NCI-H446 treated with DMSO at 0.1 percent for 48 hours (cell line): ENCODE data around the gene GPC6.

Experiments
- DNase-seq: peaks from one replicate; lab custom pipeline; 2025; lab: John Stamatoyannopoulos, UW

The GPC6 gene

DNA sequence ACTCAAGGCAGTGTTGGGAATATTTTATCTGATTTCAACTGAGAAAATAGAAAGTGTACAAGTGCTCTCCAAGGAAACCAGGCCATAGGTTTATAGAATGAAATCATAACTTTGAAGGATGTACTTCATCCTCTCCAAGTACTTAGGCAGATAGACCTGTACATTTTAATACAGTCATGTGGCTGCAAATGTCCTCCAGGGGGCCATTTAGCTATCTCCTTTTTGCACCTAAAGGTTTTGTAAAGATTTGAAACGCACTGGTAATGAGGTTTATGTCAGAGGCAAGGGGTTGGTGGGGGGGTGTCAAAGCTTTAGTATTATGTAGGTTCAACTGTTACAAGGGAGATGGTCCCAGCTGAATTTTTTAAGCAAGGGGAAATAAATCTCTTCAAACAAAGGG lies 888.4 kb downstream of the GPC6 start:
- DNase-seq, result no peak

GRCh38 chr13:94119360-94119936 lies 892.8 kb downstream of the GPC6 start:
- DNase-seq, result no peak

GRCh38 chr13:94120878-94121277 lies 894.3 kb downstream of the GPC6 start:
- DNase-seq, result no peak

- DNase-seq, result no peak
These were observed 895.1 kb downstream of the GPC6 start for GRCh38 chr13:94121686-94122085.

DNA sequence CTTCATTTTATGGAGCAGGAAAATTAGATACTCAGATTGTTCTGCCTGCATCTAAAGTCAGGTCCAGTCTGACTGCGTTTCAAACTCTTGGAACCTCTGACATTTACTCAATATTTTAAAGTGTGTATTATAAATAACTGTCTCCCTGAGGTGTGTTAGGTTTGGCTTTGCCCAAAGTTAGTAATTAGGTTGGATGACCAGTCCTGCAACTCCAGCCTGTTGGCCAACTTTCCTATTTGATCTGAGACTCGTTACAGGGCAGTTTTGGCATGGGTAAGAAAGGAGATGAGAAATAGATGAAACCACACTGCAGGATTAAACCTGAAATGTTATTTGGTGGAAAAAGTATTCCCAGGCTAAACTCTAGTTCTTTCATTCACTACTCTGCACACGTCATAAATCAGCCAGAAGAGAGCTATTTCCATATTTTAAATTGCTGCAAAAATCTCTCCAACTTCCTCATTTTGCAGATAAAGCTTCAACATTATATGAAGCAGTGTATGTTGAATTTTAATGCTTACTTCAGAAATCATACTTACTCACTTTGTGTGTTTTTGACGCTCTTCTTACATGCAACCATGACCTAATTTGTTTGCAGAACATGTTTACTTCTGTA lies 895.8 kb downstream of the GPC6 start:
- DNase-seq, result no peak

DNA sequence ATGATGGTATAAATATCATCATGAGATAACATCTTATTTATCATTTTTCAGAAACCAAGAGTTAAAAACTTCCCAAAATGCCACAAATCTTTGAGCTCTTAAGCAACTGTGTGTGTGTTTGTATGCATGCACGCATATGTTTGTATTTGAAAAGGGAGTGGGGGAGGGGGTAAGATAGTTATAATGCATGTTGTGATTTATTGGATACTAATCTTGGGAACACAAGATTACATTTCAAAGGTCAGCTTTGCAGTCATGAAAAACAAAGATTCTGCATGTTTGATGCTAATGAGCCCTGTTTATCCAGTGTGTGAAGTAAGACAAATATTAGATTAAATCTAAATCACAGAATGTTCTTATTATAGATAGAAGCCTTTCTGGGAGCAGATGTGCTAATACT lies 897.0 kb downstream of the GPC6 start:
- no peak for DNase-seq

DNA sequence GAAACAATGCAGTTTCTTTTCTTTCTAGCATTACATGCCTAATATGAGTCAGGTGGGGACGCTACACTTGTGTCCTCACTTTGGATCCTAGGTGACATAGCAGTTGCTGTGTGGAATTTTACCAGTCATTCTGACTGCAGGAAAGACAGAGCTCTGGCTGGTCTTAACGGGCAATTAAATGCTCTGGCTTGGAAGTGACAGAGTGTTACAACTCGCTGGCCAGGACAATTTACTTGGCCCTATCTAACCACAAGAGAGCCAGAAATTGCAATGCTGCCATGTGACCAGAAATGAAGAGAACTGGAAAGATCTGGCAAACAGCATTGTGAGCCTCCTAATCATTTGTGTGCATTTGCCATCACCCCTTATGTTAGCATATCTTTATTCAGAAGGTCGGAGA lies 901.8 kb downstream of the GPC6 start:
- DNase-seq, result peak; percentile 44

DNA sequence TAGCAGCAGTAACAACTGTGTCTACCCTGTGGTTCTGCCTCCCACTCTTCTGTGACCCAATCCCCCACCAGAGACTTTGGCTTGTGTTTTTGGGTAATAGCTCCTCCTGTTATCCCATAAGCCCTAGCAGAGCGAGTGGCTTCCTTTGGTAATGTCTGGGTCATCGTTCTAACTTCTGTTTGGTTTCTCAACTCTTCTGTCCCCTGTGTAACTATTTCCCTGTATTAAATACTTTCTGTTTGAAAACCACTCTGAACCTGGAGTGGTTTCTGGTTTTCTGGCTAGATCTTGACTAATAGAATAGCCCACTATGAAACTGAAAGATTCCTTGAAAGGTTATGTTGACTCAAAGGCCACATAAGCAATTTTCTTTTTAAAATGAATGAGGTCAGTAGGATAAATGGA lies 902.9 kb downstream of the GPC6 start:
- DNase-seq, result no peak

DNA sequence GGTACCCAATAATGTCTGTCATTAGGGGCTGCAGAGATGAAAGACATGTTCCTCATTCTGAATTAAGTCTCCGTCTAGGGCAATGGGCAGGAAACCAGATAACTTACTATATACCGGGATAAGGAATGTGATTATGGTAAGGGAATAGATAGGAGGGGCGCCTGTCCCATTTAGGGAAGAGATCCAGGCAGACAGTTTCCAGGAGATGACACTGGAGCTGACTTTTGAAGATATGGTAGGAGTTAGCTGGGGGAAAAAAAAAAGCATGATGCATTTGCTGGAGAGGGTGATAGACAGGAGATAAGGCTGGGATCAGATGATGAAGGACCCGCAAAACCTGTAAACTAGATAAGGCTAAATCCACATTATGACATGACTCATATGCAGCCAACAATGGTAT lies 912.2 kb downstream of the GPC6 start:
- DNase-seq, result no peak

- no peak for DNase-seq
These were observed 912.9 kb downstream of the GPC6 start for GRCh38 chr13:94139393-94139995.

DNA sequence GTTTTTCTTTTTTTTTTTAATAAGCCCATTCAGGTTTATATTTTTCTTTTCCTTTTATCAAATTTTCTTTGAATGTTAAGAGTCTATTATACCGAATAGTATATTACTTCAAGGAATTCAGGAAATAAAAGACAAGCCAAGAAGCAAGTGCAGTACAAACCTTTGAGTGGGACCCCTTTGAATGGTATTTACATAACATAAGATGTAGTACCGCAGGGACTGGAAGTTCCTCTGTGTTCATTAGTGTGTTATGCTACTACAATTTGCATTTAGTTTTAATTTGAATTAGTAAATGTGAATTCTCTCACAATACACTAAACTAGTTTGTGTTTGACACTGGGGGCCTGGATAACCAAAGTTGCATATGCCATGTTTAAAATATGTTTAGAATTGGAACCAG lies 913.4 kb downstream of the GPC6 start:
- DNase-seq, result no peak

GRCh38 chr13:94140511-94140910 lies 913.9 kb downstream of the GPC6 start:
- DNase-seq, result peak; percentile 18

DNA sequence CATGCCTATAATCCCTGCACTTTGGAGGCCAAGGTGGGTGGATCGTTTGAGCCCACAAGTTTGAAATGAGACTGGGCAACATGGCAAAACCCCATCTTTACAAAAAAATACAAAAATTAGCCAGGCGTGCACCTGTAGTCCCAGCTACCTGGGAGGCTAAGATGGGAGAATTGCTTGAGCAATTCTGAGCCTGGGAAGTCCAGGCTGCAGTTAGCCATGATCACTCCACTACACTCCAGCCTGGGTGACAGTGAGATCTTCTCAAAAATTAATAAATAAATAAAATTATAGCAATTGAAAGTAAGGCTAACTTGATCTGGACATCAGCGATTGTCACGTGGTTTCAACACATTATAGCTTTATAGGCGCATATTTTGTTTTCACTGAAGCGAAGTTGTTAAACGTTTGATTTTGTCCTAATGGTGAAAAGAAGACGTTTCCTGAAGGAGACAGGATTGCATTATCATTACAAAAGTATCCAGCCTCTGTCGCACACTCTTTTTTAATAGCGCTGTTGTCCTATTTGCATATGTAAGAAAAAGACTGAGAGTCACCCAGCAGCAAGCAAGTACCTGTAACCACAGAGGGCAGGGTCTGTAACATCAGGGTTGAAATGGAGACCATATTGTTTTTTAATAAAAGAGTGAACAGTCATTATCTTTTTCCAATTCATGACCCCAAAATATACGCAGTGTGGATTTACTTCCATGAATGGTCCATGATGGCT lies 917.2 kb downstream of the GPC6 start:
- DNase-seq, result no peak

DNA sequence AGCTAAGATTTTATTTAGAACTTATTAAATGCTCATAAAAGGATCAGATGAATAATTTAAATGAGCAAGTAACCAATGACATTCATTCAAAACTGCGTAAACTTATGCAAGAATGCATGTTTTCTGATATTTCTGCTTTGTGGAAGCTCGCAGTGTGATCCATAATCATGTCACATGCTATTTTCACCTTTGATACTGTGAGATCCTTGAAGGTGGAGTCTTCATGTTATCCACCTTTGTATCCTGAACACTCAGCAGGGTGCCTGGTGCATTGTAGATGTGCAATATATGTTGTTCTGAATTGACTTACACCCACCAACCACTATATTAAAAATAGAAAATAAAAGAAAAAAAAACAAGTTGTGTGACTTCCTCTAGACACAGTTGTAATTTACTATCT lies 919.4 kb downstream of the GPC6 start:
- DNase-seq, result no peak

DNA sequence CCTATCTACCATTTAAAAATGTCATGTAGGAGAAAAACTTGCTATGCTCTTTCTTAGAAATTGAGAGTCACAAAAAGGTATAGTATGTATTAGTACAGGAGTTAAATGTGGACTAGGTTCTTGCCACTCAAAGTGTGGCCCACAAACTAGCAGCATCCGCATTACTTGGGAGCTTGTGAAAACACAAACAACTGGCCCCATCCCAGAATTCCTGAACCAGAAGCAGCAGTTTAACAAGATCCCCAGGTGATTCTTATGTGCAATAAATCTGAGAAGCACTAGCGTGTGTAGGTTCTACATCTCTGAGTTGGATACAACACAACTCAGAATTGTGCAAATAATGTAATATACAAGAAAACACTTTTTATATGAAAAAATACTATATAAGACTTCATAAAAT lies 927.0 kb downstream of the GPC6 start:
- DNase-seq, result no peak

DNA sequence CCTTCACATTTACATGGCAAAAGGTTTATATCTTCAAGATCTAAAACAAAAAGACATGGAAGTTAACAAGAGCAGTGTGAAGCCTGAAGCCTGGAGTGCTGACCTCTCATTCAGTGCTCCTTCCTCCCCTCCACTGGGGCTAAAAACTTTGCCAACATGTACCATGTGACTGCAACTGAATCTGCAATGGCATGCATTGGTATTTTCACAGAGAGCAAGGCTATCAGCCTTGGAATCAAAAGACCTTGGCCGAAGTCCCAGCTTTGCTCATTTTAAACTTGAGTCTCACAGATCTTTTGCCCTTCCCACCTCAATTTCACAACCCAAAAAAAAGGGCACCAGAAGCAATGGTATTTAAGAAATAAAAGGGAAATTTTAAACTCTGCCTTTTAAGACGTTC lies 927.8 kb downstream of the GPC6 start:
- DNase-seq, result no peak

DNA sequence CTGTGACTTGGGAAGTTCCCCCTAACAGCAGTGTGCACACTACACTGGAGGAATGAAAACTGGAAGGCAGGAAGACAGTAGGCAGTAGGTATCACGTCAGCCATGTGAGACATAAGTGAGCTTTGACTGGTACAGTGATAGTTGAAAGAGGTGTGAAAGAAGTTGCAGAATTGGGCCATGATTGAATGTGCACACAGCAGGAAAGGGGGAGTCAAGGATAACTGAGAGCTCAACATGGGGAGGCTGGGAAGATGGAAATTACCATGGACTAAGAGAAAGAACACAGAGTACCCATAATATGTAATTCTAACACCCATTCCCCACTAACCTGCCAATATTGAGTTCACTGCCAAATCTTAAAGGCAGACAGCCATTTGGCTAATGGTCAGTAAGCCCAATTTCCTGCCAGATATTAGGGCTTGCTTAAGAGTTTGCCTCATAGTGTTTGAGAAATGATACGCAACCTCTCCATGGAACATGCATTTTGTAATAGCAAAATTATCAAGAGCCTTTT lies 931.2 kb downstream of the GPC6 start:
- DNase-seq, result peak; percentile 8

GRCh38 chr13:94160875-94161274 lies 934.3 kb downstream of the GPC6 start:
- DNase-seq, result no peak

DNA sequence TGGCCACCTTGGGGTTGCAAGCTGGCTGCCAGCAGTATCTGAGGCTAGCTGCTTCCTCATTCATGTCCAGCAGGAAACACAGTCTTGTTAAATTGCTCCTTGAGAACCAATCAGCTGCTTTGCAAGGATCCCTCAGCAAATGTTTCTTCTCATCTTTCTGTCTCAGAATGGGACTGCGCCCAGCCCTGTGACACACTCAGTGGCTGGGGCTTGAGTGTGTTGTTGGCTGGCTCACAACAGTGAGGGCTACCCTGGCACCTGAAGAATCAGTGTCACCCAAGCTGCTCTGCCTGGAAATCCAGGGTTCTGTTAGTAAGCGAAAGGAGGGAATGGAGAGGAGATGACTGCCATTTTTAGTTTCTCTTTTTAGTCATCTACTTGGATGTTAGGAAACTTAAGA lies 935.7 kb downstream of the GPC6 start:
- DNase-seq, result no peak

DNA sequence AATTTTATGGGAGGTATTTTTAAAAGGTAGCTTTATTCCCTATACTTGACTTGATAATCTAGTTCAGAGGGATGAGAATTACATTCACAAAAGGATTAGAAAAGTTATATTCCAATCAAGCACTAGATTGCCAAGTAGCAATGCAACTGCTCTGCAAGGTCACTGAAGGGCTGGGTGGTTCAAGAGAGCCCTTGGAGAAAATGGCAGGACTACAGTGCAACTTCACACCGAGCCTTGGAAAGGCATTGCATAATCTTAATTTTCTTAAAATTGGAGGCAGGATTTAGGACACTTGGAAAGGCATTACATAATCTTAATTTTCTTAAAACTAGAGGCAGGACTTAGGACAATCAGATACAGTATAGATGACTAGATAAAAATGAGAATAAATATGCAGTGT lies 936.9 kb downstream of the GPC6 start:
- no peak for DNase-seq

- no peak for DNase-seq
These were observed 942.3 kb downstream of the GPC6 start for GRCh38 chr13:94168783-94169453.

DNA sequence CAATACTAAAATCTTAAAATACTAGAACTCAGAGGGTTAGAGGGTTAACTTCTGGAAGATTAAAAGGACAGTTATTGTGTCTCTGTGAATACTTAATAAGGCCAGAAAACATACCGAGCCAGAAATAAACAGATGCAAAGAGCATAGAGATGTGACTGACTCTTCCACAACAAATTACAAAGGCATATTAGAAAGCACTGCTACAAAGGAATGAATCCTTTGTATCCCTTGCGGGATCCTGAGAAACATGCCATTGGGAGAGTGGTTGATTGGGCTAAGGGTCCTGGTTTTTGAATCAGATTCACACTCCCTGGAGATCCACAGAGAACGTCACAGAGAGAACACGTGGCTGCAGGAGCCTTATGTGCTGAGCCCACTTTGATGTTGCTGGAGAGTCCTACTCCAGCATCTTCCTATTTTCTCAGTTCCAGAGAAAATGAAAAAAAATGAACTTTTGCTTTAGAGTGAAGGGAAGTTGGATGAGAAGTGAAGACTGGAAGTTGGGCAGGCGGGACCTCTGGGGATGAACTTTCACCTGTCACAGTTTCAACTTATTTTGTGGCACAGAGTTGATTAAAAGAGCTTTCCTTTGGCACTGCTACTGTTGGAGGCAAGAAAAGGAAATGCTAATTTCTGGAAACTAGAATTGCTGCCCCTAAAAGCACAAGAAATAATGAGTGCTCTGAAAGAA lies 943.0 kb downstream of the GPC6 start:
- DNase-seq, result no peak
